SK-N-MC (cell line): ENCODE data around the gene PALMD.

Experiments used
- EZH2 ChIP-seq: fragments of 200-600 bp; sonication (generic); IDR thresholded peaks from one replicate; pipeline ENCODE4 v1.6.1; 2017; ENCODE audit warnings: antibody characterized with exemption
- POLR2AphosphoS5 ChIP-seq: IDR thresholded peaks from 2 replicates; pipeline ENCODE4 v1.6.1; 2012; ENCODE audit warnings: mild to moderate bottlenecking, low read depth, low read length, borderline replicate concordance

GRCh38 chr1:99655376-99655775, 9.5 kb downstream of the PALMD start:
- TF ChIP-seq EZH2 (no peak), POLR2AphosphoS5 (no peak)
